ENCODE measurements around the gene MAP3K14. TPM values are rescaled to one million over a fixed set of nuclear protein-coding genes. Genes with fewer than 3 reads are reported as not detected.

MAP3K14 gene
- total RNA-seq, 2 experiments from 2014 or later: 25.9 to 33.7 TPM

DNA sequence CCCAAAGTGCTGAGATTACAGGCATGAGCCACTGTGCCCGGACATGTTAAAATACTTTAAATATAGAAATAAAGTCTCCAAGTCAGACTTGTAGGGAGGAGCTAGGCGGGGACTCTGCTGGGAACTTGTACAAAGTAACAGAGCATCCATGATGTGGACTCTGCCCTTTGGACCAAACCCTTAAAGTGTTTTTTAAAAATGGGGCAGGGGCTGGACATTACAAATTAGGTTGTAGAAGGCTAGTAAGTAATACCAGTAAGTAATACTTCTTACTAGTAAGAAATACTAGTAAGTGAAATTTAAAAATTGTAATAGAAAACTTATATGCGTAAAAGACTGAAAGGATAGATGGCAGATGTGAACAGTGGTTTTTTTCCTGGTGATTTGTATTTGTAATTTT lies 45.2 kb downstream of the MAP3K14 start:
- POLR2A ChIA-PET: interaction anchor here (1.1 to 2.2 kb wide), 3 partner anchors 24 to 53 kb away, joined by 3 to 8 read pairs (median 6); partner anchors contain the start of gene FMNL1
- Mint-ChIP-seq H3K9me3 (no peaks in the 10 kb centered on the region), H3K27me3 (no peaks in the 10 kb centered on the region), H3K4me1 (peaks cover 3% of the 10 kb centered on the region), H3K4me3 (no peak overlapping the region), H3K27ac (no peak overlapping the region), H3K36me3 (peaks cover 5% of the 10 kb centered on the region)
- DNase-seq: no peak
- ATAC-seq (ENCODE audit: low read depth): no peak

DNA sequence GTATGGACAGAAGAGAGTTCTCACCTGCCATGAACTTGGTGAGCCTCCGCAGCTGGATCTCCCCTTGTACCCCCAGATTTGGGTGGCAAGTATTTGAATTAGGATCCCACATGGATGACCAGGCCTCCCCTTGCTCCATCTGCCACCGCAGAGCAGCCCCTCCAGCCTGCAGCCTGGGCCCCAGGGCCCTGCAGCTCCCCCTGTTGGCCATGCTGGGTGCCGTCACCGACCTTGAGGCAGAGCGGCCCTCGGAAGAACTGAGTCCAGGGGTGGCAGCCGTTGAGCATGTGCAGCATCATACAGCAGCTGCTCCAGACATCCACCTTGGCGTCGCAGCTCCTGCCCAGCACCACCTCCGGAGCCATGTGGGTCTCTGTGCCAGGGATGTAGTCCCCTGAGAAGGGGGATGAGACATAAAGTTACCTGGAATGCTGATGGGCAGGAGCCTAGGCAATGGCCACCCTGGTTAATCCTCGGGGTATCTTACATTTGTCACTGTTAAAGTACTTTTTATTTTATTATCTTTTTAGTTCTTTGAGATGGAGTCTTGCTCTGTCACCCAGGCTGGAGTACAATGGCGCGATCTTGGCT lies 45.9 kb downstream of the MAP3K14 start:
- POLR2A ChIA-PET: interaction anchor here (1.1 to 2.2 kb wide), 3 partner anchors 23 to 52 kb away, joined by 3 to 8 read pairs (median 6); partner anchors contain the start of gene FMNL1
- H3K27me3 Mint-ChIP-seq: no peaks in the 10 kb centered on the region
- peaks cover 5% of the 10 kb centered on the region for H3K36me3 Mint-ChIP-seq
- H3K9me3 Mint-ChIP-seq: no peaks in the 10 kb centered on the region
- no peak overlapping the region for H3K27ac Mint-ChIP-seq
- peak; percentile 76 for ATAC-seq (ENCODE audit: low read depth)
- H3K4me1 Mint-ChIP-seq: peaks cover 4% of the 10 kb centered on the region
- DNase-seq: peak; percentile 75
- H3K4me3 Mint-ChIP-seq: no peak overlapping the region

DNA sequence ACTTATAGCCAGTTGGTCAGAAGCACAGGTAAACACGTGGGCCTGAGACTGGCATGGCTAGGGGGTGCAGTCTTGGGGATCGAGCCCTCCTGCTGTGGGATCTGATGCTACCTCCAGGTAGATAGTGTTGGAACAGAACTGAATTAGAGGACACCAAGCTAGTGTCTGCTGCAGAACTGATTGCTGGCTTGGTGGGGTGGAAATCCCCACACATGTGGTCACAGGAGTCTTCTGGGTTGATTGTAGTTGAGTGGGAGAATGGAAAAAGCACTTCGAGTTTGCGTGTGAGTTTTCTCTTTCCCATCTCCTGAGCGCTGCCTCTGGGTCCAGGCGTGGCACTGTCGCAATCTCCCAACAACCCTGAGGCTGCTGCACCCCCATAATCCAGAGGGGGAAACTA lies 46.9 kb downstream of the MAP3K14 start:
- POLR2A ChIA-PET: interaction anchor here (0.6 kb wide), 1 partner anchor 78 kb away, joined by 6 read pairs; no protein-coding TSS in a partner anchor
- Mint-ChIP-seq H3K27ac (no peak overlapping the region), H3K9me3 (no peaks in the 10 kb centered on the region), H3K36me3 (peaks cover 5% of the 10 kb centered on the region), H3K4me3 (no peak overlapping the region), H3K4me1 (peaks cover 4% of the 10 kb centered on the region), H3K27me3 (no peaks in the 10 kb centered on the region)
- no peak for DNase-seq
- no peak for ATAC-seq (ENCODE audit: low read depth)

DNA sequence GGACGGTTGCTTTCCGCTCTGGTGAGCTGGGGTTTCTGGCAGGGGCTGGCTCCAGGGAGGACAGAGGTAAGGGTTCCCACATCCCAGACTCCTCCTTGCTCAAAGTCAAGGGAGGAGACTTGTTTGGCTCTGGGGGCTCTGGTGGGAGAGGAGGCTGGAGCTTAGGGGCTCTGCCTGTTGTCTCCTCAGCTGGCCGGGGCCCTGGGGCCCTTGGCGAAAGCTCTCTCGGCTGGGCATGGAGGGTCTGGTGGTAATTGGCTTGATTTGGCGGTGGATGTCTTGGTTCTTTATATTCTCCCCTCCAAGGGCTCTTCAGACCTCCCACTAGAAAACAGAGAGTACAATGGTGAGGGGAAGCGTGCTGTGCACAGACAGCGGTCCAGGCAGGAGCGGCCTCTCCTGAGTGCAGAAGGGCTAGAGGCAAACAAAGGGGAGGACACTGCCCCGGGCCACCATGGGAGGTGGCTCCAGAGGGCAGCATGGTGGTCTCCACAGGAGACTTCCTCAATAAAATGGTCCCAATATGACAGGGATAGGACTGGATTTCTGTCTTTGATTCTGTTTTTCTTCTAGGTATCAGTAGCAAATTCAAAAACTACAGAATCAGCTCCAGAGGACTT lies 49.3 kb downstream of the MAP3K14 start:
- ATAC-seq (ENCODE audit: low read depth): no peak

DNA sequence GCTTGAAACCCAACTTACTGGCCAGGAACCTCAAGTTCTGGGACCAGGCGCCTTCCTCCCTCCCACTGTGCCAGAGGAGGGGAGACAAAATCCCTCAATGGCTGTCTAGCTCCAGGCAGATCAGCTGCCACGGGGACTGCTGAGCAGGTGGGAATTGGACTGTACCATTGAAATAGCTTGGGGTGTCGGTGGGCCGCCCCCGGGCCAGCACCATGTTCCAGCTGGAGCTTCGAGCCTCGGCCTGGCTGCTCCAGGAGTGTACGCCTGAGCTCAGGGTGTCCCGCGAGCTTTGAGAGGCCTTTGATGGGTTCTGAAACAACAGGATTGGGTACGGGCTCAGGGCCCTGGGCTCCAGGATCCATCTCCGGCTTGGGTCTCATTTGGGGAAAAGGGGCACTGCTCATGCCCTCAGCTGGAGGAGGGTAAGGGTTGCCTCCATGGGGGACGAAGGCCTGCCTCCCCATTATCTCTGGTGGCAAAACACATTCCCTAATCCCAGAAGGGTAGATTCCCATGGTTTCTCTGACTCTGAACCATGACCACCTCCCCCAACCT lies 50.4 kb downstream of the MAP3K14 start:
- Mint-ChIP-seq H3K4me1 (peaks cover 10% of the 10 kb centered on the region), H3K27me3 (no peaks in the 10 kb centered on the region), H3K36me3 (peaks cover 9% of the 10 kb centered on the region), H3K4me3 (no peak overlapping the region), H3K27ac (no peak overlapping the region), H3K9me3 (no peaks in the 10 kb centered on the region)
- ATAC-seq (ENCODE audit: low read depth) (no peak), DNase-seq (no peak)
- POLR2A ChIA-PET: interaction anchor here (0.7 to 5.2 kb wide), 4 partner anchors 10 to 48 kb away, joined by 3 to 34 read pairs (median 5); no protein-coding TSS in a partner anchor

More for the DNA sequence above, 49.3 kb downstream of the MAP3K14 start:
- Mint-ChIP-seq H3K9me3 (no peaks in the 10 kb centered on the region), H3K36me3 (peaks cover 9% of the 10 kb centered on the region), H3K27me3 (no peaks in the 10 kb centered on the region), H3K27ac (peak overlapping the region; percentile 52), H3K4me1 (peaks cover 8% of the 10 kb centered on the region), H3K4me3 (no peak overlapping the region)
- DNase-seq: no peak
- POLR2A ChIA-PET: interaction anchor here (1.8 kb wide), 1 partner anchor 11 kb away, joined by 7 read pairs; no protein-coding TSS in a partner anchor

DNA sequence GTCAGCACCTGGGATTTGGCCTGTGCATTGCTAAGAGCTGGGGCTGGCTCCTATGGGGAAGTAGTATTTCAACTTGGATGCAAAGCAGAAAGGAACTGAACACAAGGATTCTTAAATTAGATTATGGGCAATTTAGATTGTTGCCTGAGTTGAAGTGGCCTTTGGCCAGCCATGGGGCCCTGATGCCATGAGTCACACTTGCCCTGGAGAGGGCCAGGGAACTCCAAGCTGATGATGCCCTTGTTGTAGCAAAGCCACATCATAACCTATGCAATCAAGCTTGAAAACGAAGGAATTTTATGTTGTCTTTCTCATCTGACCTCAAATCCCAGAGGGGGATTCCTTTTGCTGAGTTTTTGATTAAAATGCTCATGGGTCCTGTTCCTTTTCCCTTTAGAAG lies 51.0 kb downstream of the MAP3K14 start:
- Mint-ChIP-seq H3K27me3 (no peaks in the 10 kb centered on the region), H3K27ac (peak overlapping the region; percentile 25), H3K36me3 (peaks cover 9% of the 10 kb centered on the region)

DNA sequence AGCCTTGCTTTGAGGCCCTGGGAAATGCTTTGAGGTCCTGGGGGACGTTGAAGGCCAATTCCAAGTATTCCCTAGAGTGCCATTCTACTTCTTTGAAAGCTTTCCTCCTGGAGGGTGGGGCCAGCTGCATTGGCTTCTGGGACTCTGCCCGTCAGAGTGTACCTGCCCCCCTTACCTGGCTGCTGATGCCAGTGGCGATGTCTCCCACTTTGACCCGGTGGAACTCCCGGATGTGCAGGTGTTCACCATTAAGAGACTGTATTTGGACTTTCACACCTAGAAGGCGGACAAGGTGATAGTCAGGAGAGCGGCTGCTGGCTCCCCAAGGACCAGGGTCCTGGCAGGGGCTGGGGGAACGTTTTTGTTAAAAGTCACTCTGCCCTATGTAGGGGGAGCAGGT lies 51.8 kb downstream of the MAP3K14 start:
- peaks cover 9% of the 10 kb centered on the region for H3K36me3 Mint-ChIP-seq
- no peak for ATAC-seq (ENCODE audit: low read depth)
- POLR2A ChIA-PET: interaction anchor here (1.1 to 5.2 kb wide), 2 partner anchors 17 to 23 kb away, joined by 3 to 34 read pairs; no protein-coding TSS in a partner anchor

More for the DNA sequence above, 51.0 kb downstream of the MAP3K14 start:
- no peak for ATAC-seq (ENCODE audit: low read depth)
- H3K4me1 Mint-ChIP-seq: peaks cover 14% of the 10 kb centered on the region
- H3K9me3 Mint-ChIP-seq: no peaks in the 10 kb centered on the region
- POLR2A ChIA-PET: interaction anchor here (0.7 to 5.2 kb wide), 5 partner anchors 9 to 47 kb away, joined by 3 to 34 read pairs (median 3); no protein-coding TSS in a partner anchor
- H3K4me3 Mint-ChIP-seq: no peak overlapping the region
- no peak for DNase-seq

DNA sequence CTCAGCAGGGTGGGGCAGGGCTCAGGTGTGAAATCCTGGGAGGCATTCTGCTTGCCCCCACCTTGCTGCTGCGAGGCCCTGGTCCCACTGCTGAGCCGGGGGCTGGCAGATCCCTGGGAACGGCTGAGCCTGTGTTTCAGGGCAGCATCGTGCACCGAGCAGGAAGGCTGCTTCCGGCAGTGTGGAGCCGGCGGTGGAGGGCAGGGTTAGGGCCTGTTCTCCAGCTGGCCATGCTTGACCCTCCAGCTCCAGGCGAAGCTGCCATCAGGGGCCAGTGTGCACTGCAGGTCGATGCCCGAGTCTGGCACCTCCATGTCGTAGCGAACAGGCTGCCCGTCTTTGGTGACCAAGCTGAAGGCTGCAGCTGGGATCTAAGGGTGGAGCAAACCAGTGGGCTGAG lies 52.4 kb downstream of the MAP3K14 start:
- ATAC-seq (ENCODE audit: low read depth) (no peak), DNase-seq (no peak)
- Mint-ChIP-seq H3K4me1 (peaks cover 18% of the 10 kb centered on the region), H3K27me3 (no peaks in the 10 kb centered on the region), H3K4me3 (no peak overlapping the region), H3K9me3 (no peaks in the 10 kb centered on the region), H3K36me3 (peaks cover 9% of the 10 kb centered on the region), H3K27ac (no peak overlapping the region)
- POLR2A ChIA-PET: interaction anchor here (5.2 kb wide), 1 partner anchor 16 kb away, joined by 34 read pairs; no protein-coding TSS in a partner anchor

More for the DNA sequence above, 51.8 kb downstream of the MAP3K14 start:
- Mint-ChIP-seq H3K27me3 (no peaks in the 10 kb centered on the region), H3K4me1 (peaks cover 20% of the 10 kb centered on the region), H3K9me3 (no peaks in the 10 kb centered on the region), H3K4me3 (no peak overlapping the region), H3K27ac (peak overlapping the region; percentile 9)
- DNase-seq: no peak

DNA sequence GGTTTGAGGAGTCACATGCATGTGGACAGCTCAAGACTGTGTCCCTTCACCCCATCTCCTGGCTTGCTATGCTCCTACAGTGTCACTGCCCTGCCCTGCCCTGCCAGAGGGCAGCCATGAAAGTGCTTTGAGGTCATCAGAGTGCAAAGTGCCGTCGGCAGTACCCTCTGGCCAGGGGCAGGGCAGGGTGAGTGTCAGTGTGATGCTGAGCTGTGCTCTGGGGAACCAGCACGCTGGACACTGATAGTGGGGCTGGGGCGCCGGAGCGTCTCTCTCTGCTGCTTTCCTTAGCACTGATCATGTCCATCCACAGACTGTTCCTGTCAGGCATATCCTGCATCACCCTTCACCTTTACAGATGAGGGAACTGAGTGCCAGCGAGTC lies 53.4 kb downstream of the MAP3K14 start:
- ATAC-seq (ENCODE audit: low read depth) (no peak), DNase-seq (no peak)
- Mint-ChIP-seq H3K27ac (no peak overlapping the region), H3K9me3 (no peaks in the 10 kb centered on the region), H3K4me3 (peak overlapping the region; percentile 85), H3K4me1 (peaks cover 18% of the 10 kb centered on the region), H3K27me3 (no peaks in the 10 kb centered on the region), H3K36me3 (peaks cover 4% of the 10 kb centered on the region)
- POLR2A ChIA-PET: interaction anchor here (1.0 to 5.2 kb wide), 5 partner anchors 15 to 115 kb away, joined by 3 to 34 read pairs (median 7); partner anchors contain the start of gene HEXIM1

DNA sequence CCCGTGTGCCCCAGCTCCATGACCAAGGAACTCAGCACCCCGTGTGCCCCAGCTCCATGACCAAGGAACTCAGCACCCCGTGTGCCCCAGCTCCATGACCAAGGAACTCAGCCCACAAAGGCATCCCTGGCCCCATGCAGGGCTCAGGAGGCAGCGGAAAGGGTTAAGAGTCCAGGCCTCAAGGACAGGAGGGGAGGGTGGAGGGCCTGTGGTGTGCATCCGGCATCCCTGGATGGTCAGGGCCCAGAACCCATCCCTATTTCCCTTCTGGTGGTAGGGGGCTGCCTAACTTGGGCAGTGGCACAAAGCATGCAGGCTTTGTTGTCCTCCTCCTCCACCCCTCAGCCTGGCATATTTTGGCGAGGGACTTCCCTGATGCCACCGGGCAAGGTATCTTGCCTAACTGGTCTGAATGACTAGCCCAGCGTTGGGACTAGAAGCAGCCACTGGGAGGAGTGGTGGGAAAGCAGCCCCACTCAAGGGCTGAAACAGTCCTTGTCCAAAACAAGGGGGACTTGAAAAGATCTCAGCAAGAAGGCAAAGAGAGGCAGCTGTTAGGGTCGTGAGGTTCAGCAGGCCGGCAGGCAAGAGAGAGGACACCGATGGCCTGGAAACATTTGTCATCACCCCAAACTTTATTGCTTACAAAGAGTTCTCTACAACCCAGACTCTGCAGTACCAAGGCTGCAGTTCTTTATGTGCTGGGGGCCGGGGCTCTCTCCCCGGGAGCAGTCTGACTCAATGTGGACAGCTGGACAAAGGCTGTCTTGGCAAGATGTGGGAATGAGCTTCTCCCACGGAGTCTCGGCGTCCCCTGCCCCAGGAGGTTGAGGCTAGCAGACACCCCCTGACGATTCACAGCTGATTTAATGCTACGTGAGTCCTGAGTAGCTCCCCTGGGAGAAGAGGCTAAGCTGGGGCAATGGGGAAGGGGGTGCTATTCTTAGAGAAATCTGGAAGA lies 54.0 kb downstream of the MAP3K14 start:
- Mint-ChIP-seq H3K27ac (peak overlapping the region; percentile 92), H3K4me1 (peaks cover 18% of the 10 kb centered on the region), H3K27me3 (no peaks in the 10 kb centered on the region), H3K9me3 (no peaks in the 10 kb centered on the region), H3K36me3 (peaks cover 4% of the 10 kb centered on the region), H3K4me3 (peak overlapping the region; percentile 85)
- POLR2A ChIA-PET: interaction anchor here (0.6 to 5.2 kb wide), 6 partner anchors 15 to 128 kb away, joined by 3 to 34 read pairs (median 6); partner anchors contain the start of gene HEXIM1
- no peak for ATAC-seq (ENCODE audit: low read depth)
- no peak for DNase-seq

DNA sequence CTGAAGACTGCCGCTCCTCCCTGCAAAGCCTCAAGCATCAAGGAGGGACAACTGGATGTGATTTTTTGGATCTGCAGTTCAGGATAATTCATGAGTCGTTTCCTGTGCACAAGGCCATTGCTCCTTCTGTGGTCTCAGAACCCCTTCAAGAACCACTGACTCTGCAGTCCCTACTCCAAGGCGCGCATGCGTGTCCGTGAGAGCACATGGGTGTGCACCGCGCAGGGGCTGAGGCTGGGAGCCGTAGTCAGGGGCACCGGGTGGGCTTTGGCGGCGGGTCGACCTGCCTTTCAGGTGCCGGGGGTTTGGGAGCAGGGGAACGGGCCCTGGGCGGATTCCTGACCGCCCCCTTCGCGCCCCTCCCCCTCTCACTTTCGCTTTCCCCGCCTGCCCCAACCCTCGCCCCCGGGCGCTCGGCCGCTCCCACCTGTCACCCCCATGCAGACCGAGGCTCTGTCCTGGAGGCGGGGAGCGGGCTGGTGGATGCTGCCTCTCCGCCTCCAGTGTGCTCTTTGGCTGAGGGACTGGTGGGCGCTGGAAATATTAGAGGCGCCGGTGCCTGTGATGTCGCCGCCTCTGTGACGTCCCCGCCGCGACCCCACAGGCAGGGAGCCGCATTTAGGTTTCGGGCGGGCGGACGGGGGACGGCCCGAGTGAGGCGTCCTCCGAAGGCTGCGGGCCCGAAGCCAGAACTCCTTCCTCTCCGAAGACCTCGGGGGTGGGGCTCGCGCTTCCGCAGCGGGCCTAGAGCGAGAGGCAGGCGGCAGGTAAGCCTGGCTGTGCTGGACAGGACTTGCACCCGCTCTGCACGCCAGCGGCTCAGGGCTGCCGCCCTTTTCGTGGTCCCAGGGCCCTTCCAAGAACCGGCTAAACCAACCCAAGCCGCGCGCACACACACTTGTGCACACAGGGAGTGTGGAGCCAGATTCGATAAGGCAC lies 55.0 kb downstream of the MAP3K14 start, which contains the start of gene SPATA32:
Gene SPATA32 (minus strand): TSS at position 518 of the 939 bp plus-strand sequence. CDS start 78 bp downstream, at position 440.
- peak; percentile 91 for ATAC-seq (ENCODE audit: low read depth)
- Mint-ChIP-seq H3K36me3 (peaks cover 8% of the 10 kb centered on the region), H3K27ac (peak within 1 kb of the TSS; percentile 92), H3K4me1 (peaks cover 21% of the 10 kb centered on the region), H3K27me3 (no peaks in the 10 kb centered on the region), H3K9me3 (no peaks in the 10 kb centered on the region), H3K4me3 (peak within 1 kb of the TSS; percentile 85)
- peak; percentile 84 for DNase-seq
- POLR2A ChIA-PET: interaction anchor here (0.6 to 5.2 kb wide), 7 partner anchors 9 to 129 kb away, joined by 3 to 34 read pairs (median 5); partner anchors contain the start of gene HEXIM1
